GM18507 (cell line): ENCODE data around the gene OVOL3.
A peak's percentile ranks its signal among the peaks of the same experiment; 100 is the strongest.

Experiments
- DNase-seq: peaks from one replicate; pipeline ENCODE4 v3.0.0; 2011; ENCODE audit warnings: low read depth; ENCODE audit not compliant: insufficient read length; ENCODE audit errors: extremely low spot score
- FAIRE-seq: peaks from 2 replicates; lab custom pipeline; 2011; peaks lifted over from hg19 to GRCh38; lab: Jason Lieb, UNC

OVOL3 gene

GRCh38 chr19:36099166-36099785, 11.7 kb upstream of the OVOL3 start:
- no peak for FAIRE-seq
- no peak for DNase-seq

- DNase-seq (no peak), FAIRE-seq (no peak)
These were observed 10.5 kb upstream of the OVOL3 start for GRCh38 chr19:36100476-36100875.

- FAIRE-seq (no peak), DNase-seq (no peak)
These were observed 9.2 kb upstream of the OVOL3 start for GRCh38 chr19:36101550-36102327.

- DNase-seq (no peak), FAIRE-seq (no peak)
These were observed 7.8 kb upstream of the OVOL3 start for GRCh38 chr19:36103040-36103626.

- no peak for DNase-seq
- FAIRE-seq: no peak
These were observed 6.9 kb upstream of the OVOL3 start for GRCh38 chr19:36103842-36104552.

GRCh38 chr19:36106441-36106840, 4.5 kb upstream of the OVOL3 start:
- FAIRE-seq (no peak), DNase-seq (no peak)

GRCh38 chr19:36106991-36107390, 4.0 kb upstream of the OVOL3 start:
- FAIRE-seq (no peak), DNase-seq (no peak)

GRCh38 chr19:36108684-36109083, 2.3 kb upstream of the OVOL3 start:
- DNase-seq: no peak
- FAIRE-seq: no peak

GRCh38 chr19:36111200-36111539, 227 bp downstream of the OVOL3 start:
- DNase-seq: no peak
- no peak for FAIRE-seq

- DNase-seq (no peak), FAIRE-seq (no peak)
These were observed 1.7 kb downstream of the OVOL3 start for GRCh38 chr19:36112678-36113077.

- no peak for FAIRE-seq
- no peak for DNase-seq
These were observed 2.5 kb downstream of the OVOL3 start for GRCh38 chr19:36113425-36113824.

GRCh38 chr19:36113894-36114720, 3.2 kb downstream of the OVOL3 start:
- no peak for FAIRE-seq
- DNase-seq: no peak

GRCh38 chr19:36114721-36115452, 3.9 kb downstream of the OVOL3 start, which contains the start of gene POLR2I:
Gene POLR2I, minus strand, starts transcription at chr19:36114875. Its CDS starts 19 bp downstream, at chr19:36114856.
- DNase-seq: peak; percentile 95
- peak; percentile 99 for FAIRE-seq

- FAIRE-seq: no peak
- peak; percentile 73 for DNase-seq
These were observed 4.8 kb downstream of the OVOL3 start, which contains the start of gene TBCB for GRCh38 chr19:36115453-36116343. Gene TBCB, plus strand, starts transcription at chr19:36115468. Its CDS starts 93 bp downstream, at chr19:36115561.

- DNase-seq: no peak
- no peak for FAIRE-seq
These were observed 5.3 kb downstream of the OVOL3 start for GRCh38 chr19:36116344-36116637.

GRCh38 chr19:36120092-36120983, 9.4 kb downstream of the OVOL3 start:
- FAIRE-seq (no peak), DNase-seq (no peak)

GRCh38 chr19:36120984-36121358, 10.0 kb downstream of the OVOL3 start:
- DNase-seq (no peak), FAIRE-seq (no peak)
